ENCODE measurements around the gene CEBPB. TPM values are rescaled to one million over a fixed set of nuclear protein-coding genes. Genes with fewer than 3 reads are reported as not detected.

The CEBPB gene
- total RNA-seq, 1 experiment from 2014 or later = 22.6 TPM

GRCh38 chr20:50217207-50217949 is 26.7 kb downstream of the CEBPB start:
- Mint-ChIP-seq H3K4me1 (peaks cover 15 to 29% of the 10 kb centered on the region in 2 experiments), H3K4me3 (no peak overlapping the region), H3K27ac (0 out of 7 replicates have a peak overlapping the region, but pooled peaks of 1 of the 3 experiments have one; percentile 8), H3K27me3 (ENCODE audit: low read depth) (peaks cover 2% of the 10 kb centered on the region; the same call in 1 of the 2 replicates), H3K9me3 (no peaks in the 10 kb centered on the region; a peak in 1 of 5 replicates), H3K36me3 (ENCODE audit: insufficient read depth in 1 of 3, low read depth in 3 of 3) (no peaks in the 10 kb centered on the region)
- no peak overlapping the region for H3K27ac ChIP-seq (ENCODE audit: insufficient read length, low read depth, low read length)
- no CpG with 5 or more reads among the region's 14 CpGs for WGBS (ENCODE audit: extremely low coverage, insufficient read length, low lambda C conversion rate)
- H3K4me1 ChIP-seq (ENCODE audit: insufficient read depth, low read length) = no peaks in the 10 kb centered on the region; the same call in 1 of the 2 replicates
- H3K23me2 ChIP-seq (ENCODE audit: insufficient read length, low read depth, low read length, poor library complexity, severe bottlenecking) = no peaks in the 10 kb centered on the region
- H3K14ac ChIP-seq (ENCODE audit: insufficient read depth, low read length) = no peak overlapping the region
- H2AK5ac ChIP-seq (ENCODE audit: insufficient read length, low read length) = no peak overlapping the region
- no peak overlapping the region for H2BK20ac ChIP-seq (ENCODE audit: low read depth, low read length, poor library complexity, severe bottlenecking)
- H2BK120ac ChIP-seq (ENCODE audit: low read depth, low read length, poor library complexity, severe bottlenecking) = no peak overlapping the region
- no peak overlapping the region for H2BK5ac ChIP-seq (ENCODE audit: insufficient read length, low read length)
- no peak overlapping the region for H3K56ac ChIP-seq (ENCODE audit: insufficient read length, low read depth, low read length)
- H3K9ac ChIP-seq (ENCODE audit: extremely low read depth, insufficient read length, low read length) = no peak overlapping the region
- no peak overlapping the region for H3T11ph ChIP-seq (ENCODE audit: low read length)
- no peak overlapping the region for H2AFZ ChIP-seq (ENCODE audit: low read length)
- H3K27me3 ChIP-seq (ENCODE audit: insufficient read depth, low read length) = no peaks in the 10 kb centered on the region
- no peaks in the 10 kb centered on the region for H3K79me2 ChIP-seq (ENCODE audit: insufficient read depth, low read length)
- H4K5ac ChIP-seq (ENCODE audit: insufficient read length, low read depth, low read length) = no peak overlapping the region
- no peaks in the 10 kb centered on the region for H3K79me1 ChIP-seq (ENCODE audit: insufficient read depth, low read depth, low read length, poor library complexity, severe bottlenecking)
- DNase-seq = no peak
- no peak overlapping the region for H4K91ac ChIP-seq (ENCODE audit: insufficient read length, low read depth, low read length)
- no peak overlapping the region for H3K4me2 ChIP-seq (ENCODE audit: insufficient read depth, insufficient read length, low read length)
- H3K23ac ChIP-seq (ENCODE audit: insufficient read length, low read depth, low read length) = no peak overlapping the region
- no peak overlapping the region for H2BK12ac ChIP-seq (ENCODE audit: insufficient read length, low read depth, low read length)
- no peak overlapping the region for H2BK15ac ChIP-seq (ENCODE audit: low read depth, low read length)
- H4K8ac ChIP-seq (replicated peaks; ENCODE audit: insufficient read length, low read depth, low read length) = no peak overlapping the region
- H4K20me1 ChIP-seq (ENCODE audit: control insufficient read depth, insufficient read depth, insufficient read length) = no peaks in the 10 kb centered on the region
- no peak overlapping the region for H3K4ac ChIP-seq (ENCODE audit: low read depth, low read length)
- H3K18ac ChIP-seq (ENCODE audit: insufficient read length, low read depth, low read length) = no peak overlapping the region
- TF ChIP-seq, protein P1, sequence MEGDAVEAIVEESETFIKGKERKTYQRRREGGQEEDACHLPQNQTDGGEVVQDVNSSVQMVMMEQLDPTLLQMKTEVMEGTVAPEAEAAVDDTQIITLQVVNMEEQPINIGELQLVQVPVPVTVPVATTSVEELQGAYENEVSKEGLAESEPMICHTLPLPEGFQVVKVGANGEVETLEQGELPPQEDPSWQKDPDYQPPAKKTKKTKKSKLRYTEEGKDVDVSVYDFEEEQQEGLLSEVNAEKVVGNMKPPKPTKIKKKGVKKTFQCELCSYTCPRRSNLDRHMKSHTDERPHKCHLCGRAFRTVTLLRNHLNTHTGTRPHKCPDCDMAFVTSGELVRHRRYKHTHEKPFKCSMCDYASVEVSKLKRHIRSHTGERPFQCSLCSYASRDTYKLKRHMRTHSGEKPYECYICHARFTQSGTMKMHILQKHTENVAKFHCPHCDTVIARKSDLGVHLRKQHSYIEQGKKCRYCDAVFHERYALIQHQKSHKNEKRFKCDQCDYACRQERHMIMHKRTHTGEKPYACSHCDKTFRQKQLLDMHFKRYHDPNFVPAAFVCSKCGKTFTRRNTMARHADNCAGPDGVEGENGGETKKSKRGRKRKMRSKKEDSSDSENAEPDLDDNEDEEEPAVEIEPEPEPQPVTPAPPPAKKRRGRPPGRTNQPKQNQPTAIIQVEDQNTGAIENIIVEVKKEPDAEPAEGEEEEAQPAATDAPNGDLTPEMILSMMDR (conservative IDR thresholded peaks at IDR 0.05) = no peak
- H3K9me3 ChIP-seq (ENCODE audit: control insufficient read depth, low read depth, low read length) = no peaks in the 10 kb centered on the region
